NCI-H146 treated with DMSO at 0.1 percent for 48 hours (cell line): Measurements from ENCODE around the gene LDLRAP1.

ENCODE experiments used
- DNase-seq: peaks from one replicate; lab custom pipeline; 2025; ENCODE audit not compliant: unreplicated experiment; lab: John Stamatoyannopoulos, UW

Gene LDLRAP1

DNA sequence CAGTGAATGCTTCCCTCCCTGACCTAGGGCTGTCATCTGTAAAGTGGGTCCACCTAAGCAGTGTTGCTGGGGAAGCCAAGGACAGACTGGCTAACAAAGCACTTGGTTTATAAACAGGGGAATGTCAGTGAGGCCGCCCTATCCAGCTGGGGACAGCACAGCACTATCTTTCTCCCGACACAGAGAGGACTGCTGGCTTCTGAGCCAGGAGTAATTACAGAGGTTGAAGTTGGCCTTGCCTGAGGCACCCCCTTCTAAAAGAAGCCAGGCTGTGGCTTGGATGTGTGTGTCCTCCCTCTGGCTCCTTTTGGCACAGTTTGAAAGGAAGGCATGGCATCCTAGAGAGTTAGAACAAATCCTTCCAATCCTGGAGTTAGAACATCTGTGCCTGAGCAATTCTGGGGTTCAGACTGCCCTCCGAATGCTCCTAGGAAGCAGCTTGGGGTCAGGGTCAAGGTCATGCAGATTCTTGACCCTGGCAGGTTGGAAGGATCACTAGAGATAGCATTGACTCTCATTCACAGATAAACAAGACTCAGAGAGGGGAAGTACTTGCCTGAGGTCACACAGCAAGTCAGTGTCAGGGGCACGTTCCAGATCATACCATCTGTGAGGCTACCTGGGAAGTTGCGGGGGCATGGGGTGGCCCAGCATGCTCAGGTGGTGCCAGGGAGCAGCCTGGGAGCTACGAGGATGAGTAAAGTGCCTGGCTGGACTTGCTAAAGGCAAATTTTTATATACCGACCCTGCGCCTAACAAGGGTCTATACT lies 1.3 kb upstream of the LDLRAP1 start:
- no peak for DNase-seq

DNA sequence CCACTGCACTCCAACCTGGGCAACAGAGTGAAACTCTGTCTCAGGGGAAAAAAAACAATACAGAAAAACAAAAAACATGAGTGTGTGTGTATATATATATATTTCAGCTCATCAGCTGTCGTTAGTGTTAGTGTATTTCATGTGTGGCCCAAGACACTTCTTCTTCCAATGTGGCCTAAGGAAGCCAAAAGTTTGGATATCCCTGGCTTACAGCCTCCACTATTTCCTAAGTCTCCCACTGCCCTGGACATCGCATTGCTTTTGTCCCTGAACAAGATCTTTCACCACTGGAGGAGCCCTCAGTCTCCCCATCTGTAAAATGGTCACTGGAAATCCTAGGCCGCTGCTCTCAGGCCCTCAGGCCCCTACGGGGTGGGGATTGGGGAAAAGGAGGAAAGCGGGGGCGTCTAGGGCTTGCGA lies 391 bp upstream of the LDLRAP1 start:
- no peak for DNase-seq

DNA sequence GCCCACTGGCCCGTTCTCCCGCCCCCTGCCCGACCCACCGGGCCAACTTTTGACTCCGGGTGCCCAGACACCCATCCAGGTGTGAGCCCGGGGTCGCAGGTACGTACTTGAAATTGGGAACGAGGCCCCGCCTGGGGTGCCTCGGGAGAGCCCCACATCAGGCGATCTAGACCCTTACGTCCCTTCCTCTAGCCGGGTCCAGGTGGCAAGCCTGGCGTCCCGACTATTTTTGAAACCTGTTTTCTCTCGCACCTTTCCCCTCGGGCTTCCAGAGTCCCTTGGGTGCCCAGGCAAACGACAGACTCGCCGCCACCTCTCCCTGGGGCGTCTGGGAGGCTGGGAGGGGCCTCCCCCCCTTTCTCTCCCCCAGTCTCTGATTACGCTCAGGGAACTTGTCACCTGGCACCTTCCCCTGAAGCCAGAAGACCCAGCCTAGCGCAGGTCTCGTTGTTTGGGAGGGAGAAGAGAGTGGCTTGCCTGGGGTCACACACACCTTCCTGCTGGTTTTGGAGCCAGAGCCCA lies 898 bp downstream of the LDLRAP1 start:
- no peak for DNase-seq

DNA sequence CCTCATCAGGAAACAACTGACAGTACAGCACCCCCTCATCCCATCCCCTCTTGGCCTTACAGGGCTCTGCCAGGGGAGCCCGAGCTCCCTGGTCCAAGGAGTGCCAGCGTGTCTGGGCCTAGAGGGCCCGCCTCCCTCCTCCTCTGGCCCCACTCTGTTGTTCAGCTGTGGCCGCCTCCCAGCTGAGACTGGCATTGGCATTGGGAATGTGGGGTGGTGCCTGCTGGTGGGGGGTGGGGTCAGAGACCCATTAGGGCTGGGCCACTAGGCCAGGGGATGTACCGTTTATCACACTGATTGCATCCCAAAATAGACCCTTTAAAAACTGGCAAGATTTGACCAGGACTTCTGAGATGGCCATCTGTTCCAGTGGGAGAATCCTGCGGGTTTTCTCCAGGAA lies 1.4 kb downstream of the LDLRAP1 start:
- no peak for DNase-seq

DNA sequence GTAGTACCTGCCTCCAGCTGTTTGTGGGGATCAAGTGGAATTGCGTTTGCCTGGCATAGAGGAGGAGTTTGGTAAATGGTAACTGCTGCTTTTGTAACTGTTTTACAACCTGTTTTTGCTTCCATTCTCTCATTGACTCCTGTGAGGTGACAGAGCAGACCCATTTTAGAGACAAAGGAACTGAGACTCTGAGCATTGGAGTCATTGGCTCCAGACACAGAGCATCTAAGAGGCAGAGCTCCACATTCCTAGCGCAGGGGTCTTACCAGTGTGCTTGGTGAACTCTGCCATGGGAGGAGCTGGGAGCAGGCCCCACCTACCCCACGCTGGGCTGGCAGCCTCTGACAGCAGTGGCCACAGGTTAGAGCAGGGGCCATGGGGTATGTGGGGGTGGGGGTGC lies 2.4 kb downstream of the LDLRAP1 start:
- DNase-seq: no peak

DNA sequence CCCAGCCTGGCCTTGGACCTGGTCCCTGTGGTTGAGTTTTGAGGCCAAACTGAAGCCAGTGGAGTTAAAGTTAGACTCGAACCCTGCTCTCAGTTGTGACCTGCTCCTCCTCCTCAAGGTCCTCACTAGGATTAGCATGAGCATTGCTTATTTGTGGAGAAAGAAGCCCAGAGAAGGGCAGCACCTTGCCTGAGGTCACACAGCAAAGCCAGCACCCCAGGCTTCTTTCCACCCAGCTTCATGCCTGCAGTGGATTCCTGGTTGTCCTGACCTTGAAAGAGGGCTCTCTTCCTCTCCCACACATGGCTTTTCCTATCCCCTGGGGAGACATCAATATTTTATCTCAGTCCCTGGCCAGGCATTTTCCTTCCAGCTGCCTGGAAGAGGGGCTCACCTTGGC lies 2.8 kb downstream of the LDLRAP1 start:
- DNase-seq: no peak

DNA sequence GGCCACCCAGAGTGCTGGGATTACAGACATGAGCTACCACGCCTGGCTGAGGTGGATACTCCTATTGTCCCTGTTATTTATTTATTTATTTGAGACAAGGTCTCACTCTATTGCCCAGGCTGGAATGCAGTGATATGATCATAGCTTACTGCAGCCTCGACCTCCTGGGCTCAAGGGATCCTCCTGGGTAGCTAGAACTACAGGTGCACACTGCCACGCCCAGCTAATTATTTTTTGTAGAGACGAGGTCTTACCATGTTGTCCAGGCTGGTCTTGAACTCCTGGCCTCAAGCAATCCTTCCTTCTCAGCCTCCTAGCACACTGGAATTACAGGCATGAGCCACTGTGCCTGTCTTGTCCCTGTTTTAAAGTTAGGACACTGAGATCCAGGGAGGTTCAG lies 5.2 kb downstream of the LDLRAP1 start:
- DNase-seq: no peak

DNA sequence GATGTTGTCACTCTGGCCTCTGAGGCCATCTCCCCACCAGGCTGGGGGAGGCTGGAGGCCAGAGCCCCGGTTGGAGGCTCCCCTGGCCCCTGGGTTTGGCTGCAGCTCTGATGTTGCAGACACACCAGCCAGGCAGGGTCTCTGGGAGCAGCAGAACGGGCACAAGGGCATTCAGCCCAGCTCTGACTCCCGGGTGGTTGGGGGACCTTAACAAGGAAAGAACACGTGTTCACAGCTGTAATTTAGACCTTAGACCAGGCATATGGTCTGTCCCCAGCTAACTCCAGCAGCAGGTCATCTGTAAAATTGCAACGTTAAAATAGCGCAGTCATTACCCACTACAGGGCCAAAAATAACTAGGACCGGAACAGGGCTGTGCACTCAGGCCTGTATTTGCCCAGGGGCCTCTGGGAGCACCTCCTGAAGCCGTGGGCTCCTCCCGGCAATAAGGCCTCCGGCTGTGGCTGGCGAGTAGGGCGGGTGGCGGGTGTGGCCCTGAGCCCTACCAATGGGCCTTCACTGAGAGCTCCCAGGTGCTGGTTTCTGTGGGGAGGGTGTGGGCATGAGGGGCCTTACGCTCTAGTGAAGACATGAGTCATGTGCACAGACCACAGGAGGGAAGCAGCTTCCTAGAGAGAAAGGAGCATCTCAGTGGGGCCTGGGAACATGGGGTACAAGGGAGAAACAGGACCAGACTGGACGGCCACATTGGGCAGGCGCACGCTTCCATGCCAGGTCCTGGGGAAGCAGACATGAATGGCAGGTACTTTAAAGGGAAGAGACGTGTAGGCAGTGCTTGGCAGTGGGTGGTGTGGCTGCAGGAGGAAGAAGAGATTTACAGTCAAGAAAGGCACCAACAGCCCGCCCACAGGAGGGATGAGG lies 6.1 kb downstream of the LDLRAP1 start:
- DNase-seq: no peak

DNA sequence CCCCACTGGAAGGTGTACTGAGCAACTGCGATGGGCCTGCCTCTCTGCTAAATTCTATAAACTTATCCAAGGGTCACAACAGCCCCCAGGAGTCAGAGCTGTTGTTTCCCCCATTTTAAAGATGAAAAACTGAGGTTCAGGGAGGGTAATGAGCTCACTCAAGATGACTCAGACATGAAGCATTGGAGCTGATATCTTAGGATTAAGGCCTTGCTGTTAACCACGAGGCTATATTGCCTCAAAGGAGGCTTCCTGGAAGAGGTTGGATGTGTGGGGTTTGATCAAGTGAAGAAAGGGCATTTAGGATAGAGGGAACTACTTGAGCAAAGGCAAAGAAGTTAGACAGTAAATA lies 6.7 kb downstream of the LDLRAP1 start:
- DNase-seq: no peak

DNA sequence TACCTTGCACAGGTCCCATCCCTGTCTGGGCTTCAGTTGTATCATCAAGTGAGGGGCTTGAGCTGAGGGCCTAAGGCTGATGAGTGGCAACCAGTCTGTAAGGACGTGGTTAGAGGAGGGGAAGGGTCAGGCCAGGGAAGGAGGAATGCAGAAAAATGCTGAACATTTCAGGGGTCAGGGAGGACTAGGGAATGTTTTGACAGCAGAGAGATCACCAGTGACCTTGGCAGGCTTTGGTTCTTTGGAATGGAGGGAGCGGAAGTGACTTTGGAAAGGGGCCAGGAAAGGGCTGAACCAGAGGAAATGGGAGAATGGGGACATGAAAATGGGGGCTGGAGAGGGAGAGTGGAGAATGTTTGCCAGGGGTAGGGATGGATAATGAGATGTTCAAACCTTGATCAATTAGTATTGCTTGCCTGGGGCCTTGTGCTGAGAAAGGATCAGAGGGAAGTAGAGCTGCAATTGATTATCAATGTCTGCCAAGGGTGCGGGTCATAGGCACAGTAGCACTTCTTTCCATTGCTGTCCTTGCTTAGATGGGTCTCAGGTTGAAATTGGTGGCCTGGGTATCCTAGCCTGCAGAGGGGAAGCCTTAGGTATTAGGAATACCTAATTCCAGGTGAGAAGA lies 7.4 kb downstream of the LDLRAP1 start:
- no peak for DNase-seq

DNA sequence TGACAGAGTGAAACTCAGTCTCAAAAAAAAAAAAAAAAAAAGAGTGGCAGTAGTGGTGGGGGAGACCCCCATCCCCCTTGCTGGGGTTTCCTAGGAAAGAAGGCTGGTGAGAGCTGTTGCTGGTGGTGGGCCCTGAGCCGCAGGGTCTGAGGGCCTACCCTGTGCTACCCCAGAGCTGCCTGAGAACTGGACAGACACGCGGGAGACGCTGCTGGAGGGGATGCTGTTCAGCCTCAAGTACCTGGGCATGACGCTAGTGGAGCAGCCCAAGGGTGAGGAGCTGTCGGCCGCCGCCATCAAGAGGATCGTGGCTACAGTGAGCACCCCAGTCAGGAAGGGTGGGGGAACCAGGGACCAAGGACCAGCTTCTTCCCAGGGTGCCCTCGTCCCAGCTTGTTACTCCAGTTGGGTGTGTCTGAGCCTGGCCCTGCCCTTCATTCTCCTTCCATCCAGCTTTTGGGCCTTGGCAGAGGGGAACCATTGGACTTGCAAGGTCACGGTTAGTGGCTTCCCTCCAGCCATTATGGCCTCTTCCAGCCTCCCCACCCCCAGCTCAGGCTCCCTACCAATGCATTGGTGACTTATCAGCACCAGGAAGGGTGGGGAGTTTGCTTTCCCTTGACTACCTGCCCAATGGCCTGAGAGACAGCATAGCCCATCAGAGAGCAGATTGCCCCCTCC lies 10.5 kb downstream of the LDLRAP1 start:
- no peak for DNase-seq

DNA sequence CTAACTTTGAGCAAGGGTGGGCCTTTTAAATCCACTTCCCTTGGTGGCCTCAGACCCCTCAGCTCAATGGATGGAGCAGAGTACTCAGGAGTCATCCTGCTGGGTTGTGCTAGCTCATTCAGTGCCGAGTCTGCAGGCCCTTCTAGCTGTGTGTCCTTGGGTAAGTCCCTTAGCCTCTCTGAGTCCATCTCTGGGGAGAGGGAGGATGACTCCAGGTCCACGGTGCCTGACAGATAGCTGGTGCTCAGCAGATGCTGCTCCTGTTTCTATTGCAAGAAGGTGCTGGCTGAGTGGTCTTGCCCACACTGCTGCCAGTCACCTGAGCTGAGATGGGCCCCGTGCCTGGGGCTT lies 11.0 kb downstream of the LDLRAP1 start:
- DNase-seq: no peak

DNA sequence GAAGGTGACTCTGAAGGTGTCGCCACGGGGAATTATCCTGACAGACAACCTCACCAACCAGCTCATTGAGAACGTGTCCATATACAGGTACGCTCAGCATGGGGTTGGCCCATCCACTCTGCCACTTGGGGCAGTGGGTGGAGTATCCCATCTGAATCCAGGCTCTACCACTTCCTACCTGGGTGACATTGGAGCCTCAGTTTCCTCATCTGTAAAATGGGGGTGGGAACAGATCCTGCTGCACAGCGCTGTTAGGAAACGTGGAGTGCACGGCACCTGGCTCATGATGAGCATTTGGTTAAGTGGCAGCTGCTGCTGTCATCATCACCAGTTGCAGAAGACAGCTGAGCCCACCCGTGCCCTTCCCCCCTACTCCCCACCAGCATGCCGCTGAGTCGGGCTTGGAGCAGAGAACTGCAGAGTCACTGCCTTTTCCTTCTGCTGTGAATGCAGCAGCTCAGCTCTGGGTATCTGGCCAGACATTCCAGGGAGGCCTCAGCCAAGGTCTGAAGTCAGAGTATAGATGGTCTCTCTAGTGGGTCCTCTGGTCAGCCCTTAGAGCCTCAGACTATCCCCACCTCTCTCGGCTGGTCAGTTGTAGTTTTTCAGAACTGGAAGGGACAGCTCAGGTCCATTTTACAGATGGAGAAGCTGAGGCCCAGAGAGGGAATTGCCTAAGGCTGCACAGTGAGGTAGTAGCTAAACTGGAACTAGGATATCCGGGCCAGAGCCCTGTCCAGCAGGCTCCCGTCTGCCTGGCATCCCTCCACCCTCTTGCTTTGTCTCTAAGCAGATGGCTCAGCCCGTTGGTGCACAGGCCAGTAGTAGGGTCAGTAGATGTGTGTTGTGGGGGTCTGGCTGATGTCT lies 11.7 kb downstream of the LDLRAP1 start:
- DNase-seq: no peak

DNA sequence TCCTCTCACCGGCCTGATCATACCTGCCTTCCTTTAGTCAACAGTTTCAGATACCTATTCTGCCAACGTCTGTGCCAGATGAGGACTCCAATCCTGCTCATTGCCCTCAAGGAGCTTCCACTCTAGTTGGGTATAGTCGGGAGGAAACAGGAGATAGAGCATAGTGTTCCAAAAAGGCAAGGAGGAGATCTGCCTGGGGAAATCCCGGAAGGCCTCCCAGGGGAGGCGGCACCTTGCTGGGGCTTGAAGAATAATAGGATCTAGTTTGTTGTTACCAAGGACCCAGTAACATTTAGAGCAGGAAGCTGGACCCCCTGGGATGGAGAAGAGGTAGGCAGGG lies 12.3 kb downstream of the LDLRAP1 start:
- no peak for DNase-seq

DNA sequence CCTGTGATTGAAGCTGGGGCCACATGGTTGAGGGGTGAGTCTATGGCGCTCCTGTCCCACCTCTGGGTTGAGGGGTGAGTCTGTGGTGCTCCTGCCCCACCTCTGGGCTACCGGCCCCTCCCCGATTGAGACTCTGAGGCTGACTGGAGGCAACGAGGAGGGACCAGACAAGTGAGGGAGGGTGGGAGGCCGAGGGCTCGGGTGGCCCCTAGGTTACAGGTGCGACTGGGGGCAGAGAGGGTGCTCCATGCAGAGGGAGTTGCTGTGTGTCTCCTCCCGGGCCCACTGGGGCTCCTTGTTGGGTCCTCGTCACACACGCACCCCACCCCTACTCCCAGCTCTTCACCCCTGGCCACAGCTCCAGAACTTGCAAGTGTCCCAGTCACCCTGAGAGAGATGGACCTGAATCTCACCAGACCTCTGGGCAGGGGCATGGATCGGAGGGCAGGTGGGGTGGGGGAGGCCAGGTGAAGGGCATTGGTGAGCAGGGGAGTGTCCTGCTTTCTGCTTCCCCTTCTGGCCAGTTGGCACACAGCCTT lies 12.8 kb downstream of the LDLRAP1 start:
- DNase-seq: no peak

DNA sequence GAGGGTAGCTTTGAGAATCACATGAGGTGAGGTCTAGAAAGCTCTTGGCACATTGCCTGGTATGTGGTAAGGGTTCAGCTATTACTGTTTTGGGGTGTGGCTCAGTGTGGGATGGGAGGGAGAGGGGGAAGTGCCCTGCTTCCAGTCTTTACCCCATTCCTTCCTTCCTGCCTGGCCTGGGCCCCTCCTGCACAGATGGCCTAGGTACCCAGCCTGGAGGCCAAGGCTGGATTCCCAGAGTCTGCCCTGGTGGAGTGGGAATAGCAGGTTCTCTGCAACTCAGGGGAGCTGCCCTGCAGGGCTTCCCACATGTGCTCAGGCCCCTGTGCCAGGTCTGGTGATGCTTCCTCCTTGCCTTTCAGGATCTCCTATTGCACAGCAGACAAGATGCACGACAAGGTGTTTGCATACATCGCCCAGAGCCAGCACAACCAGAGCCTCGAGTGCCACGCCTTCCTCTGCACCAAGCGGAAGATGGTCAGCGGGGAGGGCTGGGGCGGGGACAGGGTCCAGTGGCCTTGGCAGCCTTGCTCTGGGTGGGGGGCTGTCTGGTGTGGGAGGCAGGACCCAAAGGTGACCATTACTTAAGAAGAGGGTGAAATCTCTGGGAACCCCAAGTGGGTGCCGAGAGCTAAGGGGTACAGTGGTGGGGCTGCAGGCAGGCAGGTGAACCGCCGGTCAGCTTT lies 13.5 kb downstream of the LDLRAP1 start:
- no peak for DNase-seq

DNA sequence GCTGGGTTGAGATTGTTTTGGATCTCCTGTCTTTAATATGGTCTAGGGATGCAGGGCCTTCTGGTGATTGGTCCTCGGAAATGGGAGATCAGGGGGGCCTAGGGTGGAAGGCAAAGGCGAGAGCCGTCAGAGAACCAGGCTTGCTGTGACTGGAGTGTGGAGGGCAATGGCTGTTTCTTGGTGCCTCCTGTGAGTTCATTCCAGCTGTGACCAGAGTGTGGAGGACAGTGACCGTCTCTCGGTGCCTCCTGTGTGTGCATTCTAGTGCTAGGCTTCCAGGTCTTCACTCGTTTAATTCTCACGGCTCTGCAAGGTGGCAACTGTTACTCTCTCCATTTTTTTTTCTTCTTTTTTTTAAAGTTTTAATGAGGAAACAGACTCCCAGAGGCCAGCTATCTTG lies 14.1 kb downstream of the LDLRAP1 start:
- no peak for DNase-seq

DNA sequence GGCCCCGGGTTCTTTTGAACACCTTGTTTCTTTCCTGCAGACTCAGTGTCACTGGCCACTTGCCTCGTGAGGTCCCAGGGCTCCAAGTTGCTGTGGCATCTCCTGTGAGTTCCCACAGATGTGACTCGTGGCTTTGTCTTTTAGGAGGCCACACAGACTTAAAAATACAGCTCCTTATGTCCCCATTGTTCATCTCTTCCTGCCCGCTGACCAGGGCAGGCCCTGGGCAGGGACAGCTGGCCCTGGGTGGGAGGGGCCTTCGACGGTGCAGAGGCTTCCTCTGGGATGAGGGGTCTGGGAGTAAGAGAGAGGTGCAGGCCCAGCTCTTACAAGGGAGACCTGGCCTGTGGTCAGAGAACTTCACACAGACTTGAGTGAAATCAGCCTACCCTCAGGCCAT lies 15.6 kb downstream of the LDLRAP1 start:
- no peak for DNase-seq

DNA sequence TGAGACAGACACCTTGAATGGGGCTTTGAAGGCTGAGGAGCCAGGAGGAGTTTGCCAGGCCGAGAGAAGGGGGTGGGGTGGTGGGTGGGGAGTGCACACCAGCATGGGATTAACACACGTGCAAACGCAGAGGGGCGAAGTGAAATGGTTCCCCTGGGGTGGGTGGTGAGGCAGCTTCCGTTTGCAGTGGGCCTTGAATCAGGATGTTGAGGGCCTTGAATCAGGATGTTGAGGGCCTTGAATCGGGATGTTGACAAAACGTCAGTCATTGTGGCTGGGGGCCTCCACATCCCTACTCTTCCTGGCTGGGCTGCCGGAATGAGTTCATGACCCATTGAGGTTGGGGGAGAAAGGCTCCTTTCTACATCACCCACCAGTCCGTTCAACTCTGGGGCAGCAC lies 16.6 kb downstream of the LDLRAP1 start:
- DNase-seq: no peak

DNA sequence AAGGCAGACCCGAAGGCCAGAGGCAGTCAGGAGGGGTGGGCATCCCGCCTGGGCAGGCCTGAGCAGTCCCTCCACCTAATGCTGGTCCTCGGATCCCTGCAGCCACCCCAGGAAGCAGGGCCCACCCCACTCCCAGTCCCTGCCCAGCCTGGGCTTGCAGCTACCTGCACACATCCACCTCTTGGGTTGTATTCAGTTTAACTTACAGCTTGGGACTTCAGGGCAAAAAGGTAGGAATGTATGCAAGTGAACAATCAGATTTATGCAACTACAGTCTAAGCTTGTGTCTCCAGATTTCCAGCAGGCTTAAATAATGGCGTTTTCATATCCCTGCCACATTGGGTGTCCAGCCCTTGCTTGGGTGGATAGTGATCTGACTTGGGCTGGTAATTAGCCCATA lies 17.4 kb downstream of the LDLRAP1 start:
- no peak for DNase-seq
